GM23338 (cell line): ENCODE results near the gene XYLT1. TPM values are rescaled to one million over a fixed set of nuclear protein-coding genes. Genes with fewer than 3 reads are reported as not detected.

Experiments
- ATAC-seq: fragments of 200-7000 bp; cut with Tn5 transposase; 3 replicates; pipeline ENCODE4 v1.9.1; 2020
- DNase-seq: peaks from one replicate; pipeline ENCODE4 v3.0.0-alpha.2; 2015; ENCODE audit warnings: low spot score
- H2AFZ ChIP-seq: fragments of 200-600 bp; sonication (generic); 2 replicates; pipeline ENCODE4 v1.8.0; 2016; ENCODE audit warnings: antibody characterized with exemption, mild to moderate bottlenecking, moderate library complexity
- H3F3A ChIP-seq: fragments of 200-600 bp; sonication (generic); replicated peaks from 2 replicates; pipeline ENCODE4 v1.8.0; 2017; ENCODE audit warnings: antibody characterized with exemption, mixed run types, low read depth
- H3K27ac ChIP-seq: fragments of 200-600 bp; sonication (generic); 2 replicates; pipeline ENCODE4 v1.6.1; 2016; ENCODE audit warnings: low read depth
- H3K27me3 ChIP-seq: fragments of 200-600 bp; sonication (generic); 2 replicates; pipeline ENCODE4 v1.8.0; 2016; ENCODE audit warnings: mild to moderate bottlenecking, mixed run types, moderate library complexity; ENCODE audit not compliant: insufficient read depth
- H3K36me3 ChIP-seq: fragments of 200-600 bp; sonication (generic); 2 replicates; pipeline ENCODE4 v1.8.0; 2016; ENCODE audit warnings: mild to moderate bottlenecking; ENCODE audit not compliant: insufficient read depth
- H3K4me1 ChIP-seq: fragments of 200-600 bp; sonication (generic); 2 replicates; pipeline ENCODE4 v1.8.0; 2016; ENCODE audit warnings: mild to moderate bottlenecking, moderate library complexity; ENCODE audit not compliant: insufficient read depth
- H3K4me2 ChIP-seq: fragments of 200-600 bp; sonication (generic); 2 replicates; pipeline ENCODE4 v1.7.1; 2017; ENCODE audit warnings: mixed run types
- H3K4me3 ChIP-seq: fragments of 200-600 bp; sonication (generic); 2 replicates; pipeline ENCODE4 v1.6.1; 2016; ENCODE audit warnings: mixed run types
- H3K79me2 ChIP-seq: fragments of 200-600 bp; sonication (generic); replicated peaks from 2 replicates; pipeline ENCODE4 v1.8.0; 2017; ENCODE audit warnings: mild to moderate bottlenecking; ENCODE audit not compliant: insufficient read depth
- H3K9me2 ChIP-seq: fragments of 200-600 bp; sonication (generic); 2 replicates; pipeline ENCODE4 v1.8.0; 2017; ENCODE audit not compliant: insufficient read depth
- H4K20me1 ChIP-seq: fragments of 200-600 bp; sonication (generic); replicated peaks from 2 replicates; pipeline ENCODE4 v1.8.0; 2017; ENCODE audit warnings: mild to moderate bottlenecking; ENCODE audit not compliant: insufficient read depth
- H3K27ac Mint-ChIP-seq: 2 replicates; pipeline ENCODE4 v1.8.0; 2020; ENCODE audit warnings: inconsistent platforms, mild to moderate bottlenecking, moderate library complexity, mixed read lengths
- H3K27me3 Mint-ChIP-seq: 3 replicates; pipeline ENCODE4 v1.8.0; 2022; ENCODE audit warnings: low read depth, mild to moderate bottlenecking, moderate library complexity, mixed read lengths, inconsistent platforms; ENCODE audit not compliant: insufficient read depth, poor library complexity
- H3K36me3 Mint-ChIP-seq: 3 replicates; pipeline ENCODE4 v1.8.0; 2021; ENCODE audit warnings: low read depth, mild to moderate bottlenecking, inconsistent platforms, moderate library complexity, mixed read lengths
- H3K4me1 Mint-ChIP-seq: 3 replicates; pipeline ENCODE4 v1.8.0; 2020; ENCODE audit warnings: mild to moderate bottlenecking, inconsistent platforms, mixed read lengths
- H3K4me3 Mint-ChIP-seq: 3 replicates; pipeline ENCODE4 v1.8.0; 2021; ENCODE audit warnings: moderate library complexity, mild to moderate bottlenecking, inconsistent platforms, mixed read lengths
- H3K9me3 Mint-ChIP-seq: 3 replicates; pipeline ENCODE4 v1.8.0; 2020; ENCODE audit warnings: moderate library complexity, mild to moderate bottlenecking, inconsistent platforms, mixed read lengths
- CREB1 ChIP-seq: fragments of 250-450 bp; sonication (Bioruptor Pico); IDR thresholded peaks from 2 replicates; pipeline ENCODE4 v1.5.0; 2020; ENCODE audit warnings: low read depth, mild to moderate bottlenecking, moderate library complexity
- CTCF ChIP-seq, 2 experiments: fragments of 200-600 bp in 1 of 2; sonication (generic) in 1 of 2; conservative IDR thresholded peaks; 2 replicates each; pipeline versions ENCODE4 v1.5.1 to v1.6.1; 2016 to 2017; ENCODE audit warnings: antibody characterized with exemption in 2 of 2, low read depth in 2 of 2, mild to moderate bottlenecking in 2 of 2, moderate library complexity in 1 of 2
- EZH2 ChIP-seq: fragments of 200-600 bp; sonication (generic); IDR thresholded peaks from one replicate; pipeline ENCODE4 v1.8.0; 2017; ENCODE audit warnings: antibody characterized with exemption, mild to moderate bottlenecking, low read depth; ENCODE audit not compliant: unreplicated experiment
- EZH2phosphoT487 ChIP-seq: fragments of 200-600 bp; sonication (generic); IDR thresholded peaks from one replicate; pipeline ENCODE4 v1.8.1; 2018; ENCODE audit warnings: antibody characterized with exemption; ENCODE audit not compliant: unreplicated experiment
- JUNB ChIP-seq: IDR thresholded peaks from one replicate; pipeline ENCODE4 v1.6.1; 2016; ENCODE audit warnings: antibody characterized with exemption; ENCODE audit not compliant: unreplicated experiment
- NANOG ChIP-seq: IDR thresholded peaks from 2 replicates; pipeline ENCODE4 v1.6.1; 2016; ENCODE audit warnings: antibody characterized with exemption, borderline replicate concordance
- REST ChIP-seq: IDR thresholded peaks from one replicate; pipeline ENCODE4 v1.6.1; 2018; ENCODE audit warnings: antibody characterized with exemption; ENCODE audit not compliant: unreplicated experiment
- STAT1 ChIP-seq: IDR thresholded peaks from one replicate; pipeline ENCODE4 v1.6.1; 2016; ENCODE audit warnings: antibody characterized with exemption; ENCODE audit not compliant: unreplicated experiment
- ZNF114 ChIP-seq: fragments of 250-450 bp; sonication (Bioruptor Pico); IDR thresholded peaks from 2 replicates; pipeline ENCODE4 v1.5.0; 2020; ENCODE audit warnings: mild to moderate bottlenecking, moderate library complexity
- ZNF331 ChIP-seq: fragments of 250-450 bp; sonication (Bioruptor Pico); IDR thresholded peaks from 2 replicates; pipeline ENCODE4 v1.5.0; 2020; ENCODE audit warnings: low read depth, mild to moderate bottlenecking, moderate library complexity
- ZNF462 ChIP-seq: fragments of 250-450 bp; sonication (Bioruptor Pico); IDR thresholded peaks from 2 replicates; pipeline ENCODE4 v1.5.0; 2020; ENCODE audit warnings: mild to moderate bottlenecking, moderate library complexity
- polyA plus RNA-seq: library from polyadenylated mRNA; unstranded; fragments of >200 nt; fragmentation: Nextera tagmentation; extraction: Ambion mirVana; gene quantifications from 2 replicates; pipeline ENCODE4 v1.2.1, GENCODE V29; 2016
- total RNA-seq: library from RNA; depleted of rRNA; stranded (reverse); fragments of >200 nt; shearing (Covaris generic); gene quantifications from 2 replicates; pipeline ENCODE4 v1.2.3, GENCODE V29; 2014

XYLT1 gene
- total and polyA plus RNA-seq, 2 experiments from 2014 or later: 3.5 to 24.7 TPM

GRCh38 chr16:17277981-17278381 lies 192.8 kb downstream of the XYLT1 start:
- no peak overlapping the region for H3K4me3 ChIP-seq
- no peaks in the 10 kb centered on the region for H3K9me2 ChIP-seq
- ATAC-seq (peak; percentile 90), DNase-seq (peak; percentile 76)
- no peaks in the 10 kb centered on the region for H3K27me3 ChIP-seq
- no peak overlapping the region for H3K27ac ChIP-seq
- peaks cover 6% of the 10 kb centered on the region for H3K79me2 ChIP-seq
- Mint-ChIP-seq H3K27me3 (peaks cover 7% of the 10 kb centered on the region), H3K27ac (no peak overlapping the region), H3K36me3 (no peaks in the 10 kb centered on the region), H3K9me3 (no peaks in the 10 kb centered on the region), H3K4me1 (peaks cover 12% of the 10 kb centered on the region), H3K4me3 (no peak overlapping the region)
- H3K4me1 ChIP-seq: 0 out of 2 replicates have a peak, but pooled peaks cover 8% of the 10 kb centered on the region
- no peak overlapping the region for H3K4me2 ChIP-seq
- no peak overlapping the region for H2AFZ ChIP-seq
- peaks cover 2% of the 10 kb centered on the region; the same call in 1 of the 2 replicates for H4K20me1 ChIP-seq
- TF ChIP-seq EZH2phosphoT487 (no peak), CTCF (conservative IDR thresholded peaks at IDR 0.05; ENCODE audit: low read depth in 2 of 2) (peak; percentile 55 to 70), REST (no peak), NANOG (no peak), CREB1 (CRISPR knock-in tag) (no peak), STAT1 (no peak), ZNF331 (CRISPR knock-in tag) (no peak)
- H3K36me3 ChIP-seq: no peaks in the 10 kb centered on the region
- no peaks in the 10 kb centered on the region for H3F3A ChIP-seq

GRCh38 chr16:17276610-17277009 lies 194.2 kb downstream of the XYLT1 start:
- no peak overlapping the region for H3K4me3 Mint-ChIP-seq
- no peak for TF ChIP-seq JUNB
- no peak for TF ChIP-seq STAT1
- TF ChIP-seq ZNF462 (CRISPR knock-in tag): no peak
- TF ChIP-seq EZH2: no peak
- no peak for TF ChIP-seq ZNF114 (CRISPR knock-in tag)

More at GRCh38 chr16:17276610-17277009, 194.2 kb downstream of the XYLT1 start:
- H3K9me2 ChIP-seq: no peaks in the 10 kb centered on the region
- H3K4me3 ChIP-seq: no peak overlapping the region
- Mint-ChIP-seq H3K9me3 (no peaks in the 10 kb centered on the region), H3K27me3 (peaks cover 13% of the 10 kb centered on the region), H3K36me3 (no peaks in the 10 kb centered on the region), H3K4me1 (peaks cover 12% of the 10 kb centered on the region), H3K27ac (no peak overlapping the region)
- H3F3A ChIP-seq: no peaks in the 10 kb centered on the region
- H3K27ac ChIP-seq: no peak overlapping the region
- no peaks in the 10 kb centered on the region for H3K27me3 ChIP-seq
- ATAC-seq: no peak
- H3K4me2 ChIP-seq: no peak overlapping the region
- no peak overlapping the region for H2AFZ ChIP-seq
- H3K79me2 ChIP-seq: peaks cover 6% of the 10 kb centered on the region
- no peaks in the 10 kb centered on the region for H3K36me3 ChIP-seq
- no peak for DNase-seq
- H4K20me1 ChIP-seq: peaks cover 5% of the 10 kb centered on the region; the same call in 1 of the 2 replicates
- H3K4me1 ChIP-seq: 0 out of 2 replicates have a peak, but pooled peaks cover 8% of the 10 kb centered on the region
